Measurements from ENCODE around the gene OR4L1.

OR4L1 gene, protein sequence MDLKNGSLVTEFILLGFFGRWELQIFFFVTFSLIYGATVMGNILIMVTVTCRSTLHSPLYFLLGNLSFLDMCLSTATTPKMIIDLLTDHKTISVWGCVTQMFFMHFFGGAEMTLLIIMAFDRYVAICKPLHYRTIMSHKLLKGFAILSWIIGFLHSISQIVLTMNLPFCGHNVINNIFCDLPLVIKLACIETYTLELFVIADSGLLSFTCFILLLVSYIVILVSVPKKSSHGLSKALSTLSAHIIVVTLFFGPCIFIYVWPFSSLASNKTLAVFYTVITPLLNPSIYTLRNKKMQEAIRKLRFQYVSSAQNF

DNA sequence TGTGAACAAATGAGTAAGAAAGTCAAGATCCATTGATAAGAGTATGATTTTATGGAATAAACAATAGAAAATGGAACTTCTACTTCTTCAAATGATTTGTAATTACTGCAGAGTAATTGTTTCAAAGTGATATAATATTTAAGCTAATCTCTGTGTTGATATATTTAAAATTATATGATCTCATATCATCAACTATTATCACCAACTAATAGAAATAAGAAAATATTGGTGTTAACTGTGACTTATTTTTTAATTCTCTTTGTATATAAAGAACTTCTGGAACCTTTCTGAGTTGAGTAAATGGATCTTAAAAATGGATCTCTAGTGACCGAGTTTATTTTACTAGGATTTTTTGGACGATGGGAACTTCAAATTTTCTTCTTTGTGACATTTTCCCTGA is at the start of gene OR4L1:
Gene OR4L1, plus strand, starts transcription at position 301 of the 400 bp plus-strand sequence. Its CDS starts 0 bp downstream, at position 301.
- TF ChIP-seq, protein P1, sequence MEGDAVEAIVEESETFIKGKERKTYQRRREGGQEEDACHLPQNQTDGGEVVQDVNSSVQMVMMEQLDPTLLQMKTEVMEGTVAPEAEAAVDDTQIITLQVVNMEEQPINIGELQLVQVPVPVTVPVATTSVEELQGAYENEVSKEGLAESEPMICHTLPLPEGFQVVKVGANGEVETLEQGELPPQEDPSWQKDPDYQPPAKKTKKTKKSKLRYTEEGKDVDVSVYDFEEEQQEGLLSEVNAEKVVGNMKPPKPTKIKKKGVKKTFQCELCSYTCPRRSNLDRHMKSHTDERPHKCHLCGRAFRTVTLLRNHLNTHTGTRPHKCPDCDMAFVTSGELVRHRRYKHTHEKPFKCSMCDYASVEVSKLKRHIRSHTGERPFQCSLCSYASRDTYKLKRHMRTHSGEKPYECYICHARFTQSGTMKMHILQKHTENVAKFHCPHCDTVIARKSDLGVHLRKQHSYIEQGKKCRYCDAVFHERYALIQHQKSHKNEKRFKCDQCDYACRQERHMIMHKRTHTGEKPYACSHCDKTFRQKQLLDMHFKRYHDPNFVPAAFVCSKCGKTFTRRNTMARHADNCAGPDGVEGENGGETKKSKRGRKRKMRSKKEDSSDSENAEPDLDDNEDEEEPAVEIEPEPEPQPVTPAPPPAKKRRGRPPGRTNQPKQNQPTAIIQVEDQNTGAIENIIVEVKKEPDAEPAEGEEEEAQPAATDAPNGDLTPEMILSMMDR (IDR thresholded peaks at IDR 0.05; ENCODE audit: low read depth, low read length, missing control alignments), result no peak
- H3K4me3 ChIP-seq (replicated peaks; ENCODE audit: low read depth, low read length), result no peak within 1 kb of the TSS
- no peak for DNase-seq (ENCODE audit: extremely low read depth, low read depth)

DNA sequence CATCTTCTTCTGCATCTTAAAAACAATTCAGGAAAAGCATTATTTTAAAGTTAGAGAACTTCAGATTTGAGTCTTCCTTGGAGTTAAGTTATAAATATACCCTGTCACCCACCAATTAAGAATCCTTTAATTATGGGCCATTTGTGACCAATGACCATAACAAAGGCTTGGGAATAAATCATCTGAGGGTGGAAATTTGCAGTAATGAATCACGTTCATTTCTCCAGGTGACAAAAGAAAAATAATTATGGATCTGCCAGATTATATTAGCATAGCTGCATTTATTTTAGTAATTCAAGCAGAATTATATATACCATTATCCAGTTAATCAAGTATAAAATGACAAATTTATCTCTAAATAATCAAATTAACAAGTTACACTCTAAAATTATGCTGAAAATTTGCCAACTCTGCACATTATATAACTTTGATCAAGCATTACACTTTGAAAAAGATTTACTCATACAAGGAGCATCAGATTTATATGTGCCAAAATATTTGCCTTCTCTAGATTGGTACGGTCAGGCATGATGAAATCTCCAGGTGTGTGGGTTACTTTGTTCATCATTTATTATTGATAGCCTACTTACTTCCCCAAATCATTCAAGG is 40.5 kb upstream of the OR4L1 start, which contains the start of gene OR4K14:
Gene OR4K14, minus strand, starts transcription at position 51 of the 609 bp plus-strand sequence. CDS start 4,114 bp downstream, outside the sequence.
- no peak for DNase-seq (ENCODE audit: extremely low read depth, low read depth)
- TF ChIP-seq, protein P1 (IDR thresholded peaks at IDR 0.05; ENCODE audit: low read depth, low read length, missing control alignments), result no peak
- H3K4me3 ChIP-seq (replicated peaks; ENCODE audit: low read depth, low read length), result no peak within 1 kb of the TSS

DNA sequence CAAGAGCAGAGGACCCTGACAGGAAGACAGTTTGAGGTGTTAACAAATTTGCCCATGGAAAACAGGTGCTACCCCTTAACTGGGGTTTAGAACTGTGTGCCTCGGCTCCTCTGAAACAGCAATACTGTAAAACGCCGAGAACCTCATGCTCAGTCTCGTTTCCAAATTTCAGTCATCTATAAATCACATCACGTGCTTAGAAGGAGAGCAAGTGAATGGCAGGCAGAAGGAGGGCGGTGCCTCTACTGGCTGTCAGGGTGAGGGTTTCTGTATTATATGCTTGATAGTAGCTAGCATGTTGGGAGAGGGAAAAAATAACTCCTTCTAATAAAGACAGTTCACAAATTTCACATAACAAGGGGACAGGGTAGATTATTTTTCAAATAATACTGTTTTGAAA is 28.8 kb upstream of the OR4L1 start:
- TF ChIP-seq, protein P1 (IDR thresholded peaks at IDR 0.05; ENCODE audit: low read depth, low read length, missing control alignments), result no peak
- DNase-seq (ENCODE audit: extremely low read depth, low read depth), result no peak
- H3K4me3 ChIP-seq (replicated peaks; ENCODE audit: low read depth, low read length), result no peak overlapping the region

DNA sequence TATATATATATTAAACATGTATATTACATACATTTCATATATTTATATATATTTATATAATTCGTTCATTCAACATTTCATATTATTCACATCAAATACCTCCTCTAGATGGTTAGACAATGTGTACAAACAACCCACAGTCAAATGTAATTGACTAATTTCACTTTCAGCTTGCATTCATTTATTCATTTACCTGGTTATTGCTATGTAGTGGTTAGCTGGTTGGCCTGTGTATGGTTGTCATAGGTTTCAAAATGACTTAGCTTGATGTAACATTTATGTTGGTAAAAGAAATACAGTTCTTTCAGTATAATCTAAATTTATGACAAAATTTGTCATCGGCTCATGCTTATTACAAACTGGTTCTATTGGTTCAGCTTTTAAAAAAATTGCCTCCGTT is 24.4 kb upstream of the OR4L1 start:
- TF ChIP-seq, protein P1 (IDR thresholded peaks at IDR 0.05; ENCODE audit: low read depth, low read length, missing control alignments), result no peak

DNA sequence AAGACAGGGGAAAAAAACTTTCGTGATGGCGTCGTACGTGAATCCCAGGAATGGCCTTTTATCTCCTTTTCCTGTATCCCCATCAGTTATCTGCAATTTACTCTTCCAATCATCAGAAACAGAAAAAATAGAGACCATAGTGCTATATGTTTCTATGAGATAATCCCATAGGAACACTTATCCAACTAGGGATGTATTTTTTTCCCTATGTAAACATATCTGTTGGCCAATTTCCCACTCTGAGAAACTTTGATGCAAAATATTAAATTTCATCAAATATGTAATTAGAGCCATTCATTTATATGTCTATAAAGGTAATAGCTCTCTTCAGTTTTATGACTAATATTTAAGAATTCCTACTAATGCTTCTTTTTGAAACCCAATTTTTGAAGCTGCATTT is 23.9 kb upstream of the OR4L1 start, which contains the start of gene OR4K13:
Gene OR4K13, minus strand, starts transcription at position 101 of the 400 bp plus-strand sequence. CDS start 1,280 bp downstream, outside the sequence.
- H3K4me3 ChIP-seq (replicated peaks; ENCODE audit: low read depth, low read length), result no peak within 1 kb of the TSS
- TF ChIP-seq, protein P1 (IDR thresholded peaks at IDR 0.05; ENCODE audit: low read depth, low read length, missing control alignments), result no peak
- no peak for DNase-seq (ENCODE audit: extremely low read depth, low read depth)

More for the DNA sequence above, 24.4 kb upstream of the OR4L1 start:
- no peak for DNase-seq (ENCODE audit: extremely low read depth, low read depth)
- no peak overlapping the region for H3K4me3 ChIP-seq (replicated peaks; ENCODE audit: low read depth, low read length)

DNA sequence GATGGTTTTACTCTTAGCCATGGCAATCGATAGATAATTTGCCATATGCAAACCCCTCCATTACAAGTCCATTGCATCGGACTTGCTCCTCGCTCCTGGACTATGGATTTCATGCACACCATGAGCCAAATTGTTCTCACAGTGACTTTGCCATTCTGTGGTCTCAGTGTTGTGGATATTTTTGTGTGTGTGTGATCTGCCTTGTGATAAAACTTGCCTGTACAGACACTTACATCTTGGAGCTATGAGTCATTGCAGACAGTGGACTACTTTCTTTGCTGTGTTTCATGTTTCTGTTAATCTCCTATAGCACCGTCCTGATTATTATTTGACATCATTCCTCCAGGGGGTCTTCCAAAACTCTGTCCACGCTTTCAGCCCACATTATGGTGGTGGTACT is 15.6 kb upstream of the OR4L1 start:
- TF ChIP-seq, protein P1 (IDR thresholded peaks at IDR 0.05; ENCODE audit: low read depth, low read length, missing control alignments), result no peak
- no peak for DNase-seq (ENCODE audit: extremely low read depth, low read depth)
- H3K4me3 ChIP-seq (replicated peaks; ENCODE audit: low read depth, low read length), result no peak overlapping the region

Data from HFF-Myc (cell line).